SK-N-SH treated with all-trans-retinoic acid at 6 μM for 48 hours (cell line): ENCODE measurements around the gene RASSF5.

Source experiments
- GLIS3 ChIP-seq: fragments of 250-450 bp; sonication (Bioruptor Pico); IDR thresholded peaks from 2 replicates; pipeline ENCODE4 v1.5.0; 2020; ENCODE audit warnings: mild to moderate bottlenecking, moderate library complexity
- PATZ1 ChIP-seq: fragments of 250-450 bp; sonication (Bioruptor Pico); IDR thresholded peaks from 2 replicates; pipeline ENCODE4 v1.8.0; 2020; ENCODE audit warnings: mild to moderate bottlenecking, moderate library complexity, borderline replicate concordance
- POU6F1 ChIP-seq: fragments of 250-450 bp; sonication (Bioruptor Pico); IDR thresholded peaks from 2 replicates; pipeline ENCODE4 v1.8.0; 2021; ENCODE audit warnings: low read depth, mild to moderate bottlenecking, moderate library complexity, borderline replicate concordance
- ZFP3 ChIP-seq: fragments of 250-450 bp; sonication (Bioruptor Pico); IDR thresholded peaks from 2 replicates; pipeline ENCODE4 v1.5.0; 2020; ENCODE audit warnings: mild to moderate bottlenecking, moderate library complexity
- ZFP30 ChIP-seq: fragments of 450-650 bp; formaldehyde crosslinking; IDR thresholded peaks from 2 replicates; pipeline ENCODE4 v1.5.0; 2022; ENCODE audit warnings: mild to moderate bottlenecking, moderate library complexity
- ZNF8 ChIP-seq: fragments of 450-650 bp; formaldehyde crosslinking; IDR thresholded peaks from 2 replicates; pipeline ENCODE4 v1.5.0; 2020; ENCODE audit warnings: mild to moderate bottlenecking, moderate library complexity

- TF ChIP-seq ZNF8 (CRISPR knock-in tag) (no peak), PATZ1 (CRISPR knock-in tag) (no peak), POU6F1 (no peak), GLIS3 (CRISPR knock-in tag) (no peak), ZFP30 (CRISPR knock-in tag) (no peak), ZFP3 (no peak)
These were observed 9.3 kb downstream of the RASSF5 start for GRCh38 chr1:206516728-206516990.
